ENCODE results near the gene KLHL35.
"Not testable (repeated sequence)": the region's sequence is repeated elsewhere in the genome, so short reads cannot be mapped to it uniquely, and the experiment has no call there.

The KLHL35 gene

DNA sequence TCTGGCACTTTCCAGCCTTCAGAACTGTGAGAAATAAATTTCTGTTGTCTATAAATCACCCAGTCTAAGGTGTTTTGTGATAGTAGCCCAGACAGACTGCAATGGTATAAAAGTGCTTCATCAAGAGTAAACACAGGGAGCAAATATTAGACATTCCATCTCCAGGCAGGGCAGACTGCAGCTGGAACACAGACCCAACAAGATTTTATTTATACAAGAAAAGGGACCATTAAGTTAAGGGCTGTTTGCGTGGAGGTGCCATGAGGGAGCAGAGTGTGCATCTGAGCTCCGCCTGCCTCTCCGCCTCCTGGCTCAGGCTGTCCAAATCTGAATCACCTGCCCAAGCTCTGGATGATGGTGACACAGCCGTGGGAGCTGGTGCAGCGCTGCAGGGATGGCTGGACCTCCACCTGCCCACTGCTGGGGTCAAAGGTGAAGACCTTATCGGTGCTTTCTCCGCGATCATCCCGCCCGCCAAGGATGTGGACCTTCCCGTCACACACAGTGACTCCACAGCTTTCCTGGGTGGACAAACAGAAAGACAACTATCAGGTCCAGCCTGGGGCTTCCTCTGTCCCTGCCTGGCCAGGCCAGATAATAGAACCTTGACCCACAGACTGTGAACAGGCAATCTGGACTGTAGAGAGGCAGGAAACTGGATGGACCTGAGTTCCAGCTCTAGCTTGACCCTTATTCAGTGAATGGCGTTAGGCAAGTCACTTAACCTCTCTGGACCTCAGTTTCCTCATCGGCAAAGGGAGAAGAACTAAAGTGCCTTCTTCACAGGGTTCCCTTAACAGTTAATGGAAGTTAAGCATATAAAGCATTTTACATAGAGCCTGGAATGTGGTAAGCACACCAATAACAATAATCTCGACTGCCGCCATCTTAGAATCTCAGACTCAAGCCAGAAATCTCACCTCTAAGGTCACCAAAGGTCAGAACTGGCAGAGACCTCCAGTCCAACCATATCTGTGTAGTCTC is 10.5 kb downstream of the KLHL35 start:
- DNase-seq: no peak

DNA sequence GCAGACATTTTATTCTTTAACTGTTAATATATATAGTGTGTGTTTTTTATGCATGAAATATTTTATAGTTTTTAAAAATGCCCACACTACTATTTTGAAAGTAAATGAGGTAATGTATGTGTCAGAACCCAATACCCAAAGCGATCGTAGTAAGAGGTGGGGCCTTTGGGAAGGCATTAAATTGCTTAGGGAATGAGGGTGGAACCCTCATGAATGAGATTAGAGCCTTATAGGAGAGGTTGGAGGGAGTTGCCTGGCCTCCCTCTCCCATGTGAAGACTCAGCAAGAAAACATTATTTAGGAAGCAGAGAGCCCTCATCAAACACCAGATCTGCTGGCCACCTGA is 11.1 kb downstream of the KLHL35 start:
- DNase-seq: no peak

DNA sequence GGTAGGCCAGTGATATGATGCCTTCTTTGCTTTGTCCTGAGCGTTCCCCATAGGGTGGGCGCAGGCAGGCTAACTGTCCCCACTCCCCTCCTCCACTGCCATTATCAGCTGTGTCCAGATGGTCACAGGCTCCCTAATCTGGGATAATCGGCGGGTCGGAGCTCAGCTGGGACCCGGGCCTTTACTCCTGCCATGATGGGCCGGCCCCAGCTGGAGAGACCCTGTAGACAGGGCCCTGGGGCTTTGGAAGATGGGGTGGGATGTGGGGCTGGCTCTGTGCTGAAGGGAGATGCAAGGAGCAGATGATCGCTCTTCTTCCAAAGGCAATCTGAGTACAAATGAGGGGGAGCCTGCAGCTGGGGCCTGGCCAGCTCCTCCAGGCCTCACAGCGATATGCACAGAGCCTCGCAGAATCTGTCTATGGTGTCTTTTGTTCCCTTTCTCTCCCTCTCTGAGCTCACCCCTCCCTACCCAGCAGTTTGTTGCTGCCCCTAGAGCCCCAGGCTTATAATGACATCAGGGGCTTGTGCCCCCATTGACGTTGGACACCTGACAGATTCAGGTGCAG is 11.9 kb downstream of the KLHL35 start:
- DNase-seq: no peak

DNA sequence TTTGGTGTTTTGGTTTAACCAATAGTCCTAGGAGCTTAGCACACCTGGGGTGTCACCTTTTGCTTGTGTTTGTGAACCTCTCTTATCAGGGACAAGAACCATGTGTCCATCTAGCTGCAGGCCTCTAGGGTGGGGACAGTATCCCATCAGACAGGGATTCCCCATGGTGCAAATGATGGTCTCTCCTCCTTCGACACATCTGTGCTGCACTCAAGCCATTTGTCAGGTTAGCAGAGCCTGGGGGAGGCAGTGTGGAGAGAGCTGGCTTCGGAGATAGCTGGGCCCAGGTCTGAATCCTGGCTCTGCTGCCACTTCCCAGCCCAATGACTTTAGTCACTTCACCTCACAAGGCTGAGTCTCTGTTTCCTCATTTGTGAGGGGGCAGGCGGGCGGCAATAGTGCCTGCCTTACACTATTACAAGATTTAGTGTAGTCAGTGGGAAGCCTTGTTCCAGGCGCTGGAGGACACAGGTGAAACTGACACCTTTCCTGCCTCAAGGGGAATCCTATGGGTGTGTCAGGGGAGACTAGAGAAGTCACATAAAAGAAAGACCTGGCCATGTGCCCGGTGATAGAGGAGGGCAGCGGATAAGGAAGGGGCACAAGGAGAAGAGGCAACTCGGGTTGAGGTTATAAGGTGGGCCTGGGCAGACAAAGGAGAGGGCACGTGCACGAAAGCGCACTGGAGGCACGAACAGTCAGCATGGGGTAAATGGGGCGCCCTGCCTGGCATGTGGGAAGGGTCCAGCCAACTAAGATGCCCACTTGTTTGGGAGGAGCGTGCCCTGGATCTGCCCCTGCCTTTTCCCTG is 12.6 kb downstream of the KLHL35 start:
- DNase-seq: no peak

DNA sequence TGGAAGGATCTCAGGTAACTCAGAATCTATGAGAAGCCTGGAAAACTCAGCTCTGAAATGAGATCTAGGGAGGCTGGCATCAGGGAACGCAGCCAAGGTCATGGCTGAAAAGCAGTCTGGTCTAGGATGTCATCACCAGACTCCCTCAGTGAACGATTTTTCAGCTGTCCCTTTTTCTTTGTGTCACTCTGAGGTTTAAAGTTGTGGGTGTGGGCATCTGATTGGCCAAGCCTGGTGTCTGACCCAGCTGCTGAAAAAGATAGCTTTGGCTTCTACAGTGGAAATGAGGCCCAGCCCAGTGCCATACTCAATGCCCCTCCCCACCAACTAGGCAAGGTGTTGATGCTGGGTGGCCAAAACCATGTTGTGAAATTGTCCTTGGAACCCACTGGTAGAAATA is 19.1 kb downstream of the KLHL35 start:
- no peak for DNase-seq

DNA sequence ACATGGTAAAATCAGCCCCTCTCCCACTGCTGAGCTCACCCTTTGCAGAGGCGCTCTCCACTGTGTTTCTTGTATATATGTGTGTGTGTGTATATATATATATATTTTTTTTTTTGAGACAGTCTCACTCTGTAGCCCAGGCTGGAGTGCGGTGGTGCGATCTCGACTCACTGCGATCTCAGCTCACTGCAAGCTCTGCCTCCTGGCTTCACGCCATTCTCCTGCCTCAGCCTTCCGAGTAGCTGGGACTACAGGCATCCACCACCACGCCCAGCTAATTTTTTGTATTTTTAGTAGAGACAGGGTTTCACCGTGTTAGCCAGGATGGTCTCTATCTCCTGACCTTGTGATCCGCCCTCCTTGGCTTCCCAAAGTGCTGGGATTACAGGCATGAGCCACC is 19.9 kb downstream of the KLHL35 start:
- DNase-seq: not testable (repeated sequence)

DNA sequence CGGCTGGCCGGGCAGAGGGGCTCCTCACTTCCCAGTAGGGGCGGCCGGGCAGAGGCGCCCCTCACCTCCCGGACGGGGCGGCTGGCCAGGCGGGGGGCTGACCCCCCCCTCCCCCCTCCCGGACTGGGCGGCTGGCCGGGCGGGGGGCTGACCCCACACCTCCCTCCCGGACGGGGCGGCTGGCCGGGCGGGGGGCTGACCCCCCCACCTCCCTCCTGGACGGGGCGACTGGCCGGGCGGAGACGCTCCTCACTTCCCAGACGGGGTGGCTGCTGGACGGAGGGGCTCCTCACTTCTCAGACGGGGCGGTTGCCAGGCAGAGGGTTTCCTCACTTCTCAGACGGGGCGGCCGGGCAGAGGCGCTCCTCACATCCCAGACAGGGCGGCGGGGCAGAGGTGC is 23.0 kb downstream of the KLHL35 start:
- DNase-seq: not testable (repeated sequence)

DNA sequence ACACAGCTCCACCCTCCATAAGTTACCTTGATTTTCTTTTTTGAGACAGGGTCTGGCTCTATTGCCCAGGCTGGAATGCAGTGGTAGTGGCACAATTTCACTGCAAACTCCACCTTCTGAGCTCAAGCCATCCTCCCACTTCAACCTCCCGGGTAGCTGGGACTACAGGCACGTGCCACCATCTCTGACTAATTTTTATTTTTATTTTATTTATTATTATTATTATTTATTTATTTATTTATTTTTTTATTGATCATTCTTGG is 24.1 kb downstream of the KLHL35 start:
- no peak for DNase-seq

DNA sequence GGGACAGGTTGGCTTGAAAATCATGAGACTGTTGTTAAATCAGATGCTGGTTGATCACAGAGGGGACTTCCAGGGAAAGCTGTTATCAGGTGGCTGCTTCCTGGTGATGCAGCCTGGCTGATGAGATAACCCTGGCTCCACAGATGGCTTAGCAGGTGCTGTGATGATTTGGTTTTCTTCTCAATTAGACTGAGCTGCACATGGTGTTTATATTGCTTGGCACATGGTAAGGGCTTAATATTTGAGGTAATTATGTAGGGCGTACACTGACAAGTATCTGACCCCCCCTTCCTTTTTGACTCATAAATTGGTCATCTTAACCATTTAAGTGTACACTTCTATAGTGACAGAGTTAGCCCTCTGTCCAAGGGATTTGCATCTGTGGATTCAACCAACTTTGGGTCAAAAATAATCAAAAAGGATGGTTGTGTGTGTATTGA is 26.6 kb downstream of the KLHL35 start:
- no peak for DNase-seq

DNA sequence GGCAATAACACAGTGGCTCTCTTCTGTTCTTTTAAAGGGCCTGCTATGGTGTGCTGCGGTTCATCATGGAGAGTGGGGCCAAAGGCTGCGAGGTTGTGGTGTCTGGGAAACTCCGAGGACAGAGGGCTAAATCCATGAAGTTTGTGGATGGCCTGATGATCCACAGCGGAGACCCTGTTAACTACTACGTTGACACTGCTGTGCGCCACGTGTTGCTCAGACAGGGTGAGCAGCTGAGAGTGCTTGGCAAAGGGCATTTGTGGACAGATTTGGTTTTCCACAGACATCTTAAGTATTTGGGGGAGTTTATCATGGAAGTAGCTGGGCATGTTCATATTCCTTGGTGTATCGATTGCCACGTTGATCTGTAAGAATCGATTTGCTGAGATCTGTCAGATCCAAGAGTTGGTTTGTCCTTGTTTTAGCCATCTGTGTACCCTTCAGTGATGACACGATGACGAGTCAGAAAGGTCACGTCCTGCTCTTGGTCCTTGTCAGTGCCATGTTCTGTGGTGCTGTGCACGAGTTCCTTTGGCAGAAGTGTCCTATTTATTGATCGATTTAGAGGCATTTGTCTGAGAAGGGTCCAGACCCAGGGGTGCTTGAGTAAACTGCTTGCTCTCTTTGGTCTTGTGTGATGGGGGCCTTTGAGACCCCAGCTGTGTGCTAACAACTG is 28.9 kb downstream of the KLHL35 start:
- DNase-seq: no peak

DNA sequence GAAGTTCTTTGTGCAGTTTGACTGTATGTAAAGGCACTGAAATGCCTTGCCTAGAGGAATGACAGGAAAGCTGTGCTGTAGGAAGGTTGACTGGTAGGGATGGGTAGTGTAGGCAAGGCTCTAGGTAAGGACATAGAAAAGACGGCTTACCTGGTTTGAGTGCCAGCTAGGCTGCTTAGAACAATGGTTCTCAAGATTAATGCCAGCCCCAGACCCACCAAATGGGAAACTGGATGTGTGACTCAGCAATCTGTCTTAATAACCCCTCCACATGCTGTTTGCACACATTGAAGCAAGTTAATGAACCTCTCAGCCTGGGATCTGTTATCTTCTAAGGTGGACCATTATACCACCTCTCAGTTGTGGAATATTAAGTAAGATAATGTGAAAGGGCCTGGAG is 30.0 kb downstream of the KLHL35 start:
- no peak for DNase-seq

DNA sequence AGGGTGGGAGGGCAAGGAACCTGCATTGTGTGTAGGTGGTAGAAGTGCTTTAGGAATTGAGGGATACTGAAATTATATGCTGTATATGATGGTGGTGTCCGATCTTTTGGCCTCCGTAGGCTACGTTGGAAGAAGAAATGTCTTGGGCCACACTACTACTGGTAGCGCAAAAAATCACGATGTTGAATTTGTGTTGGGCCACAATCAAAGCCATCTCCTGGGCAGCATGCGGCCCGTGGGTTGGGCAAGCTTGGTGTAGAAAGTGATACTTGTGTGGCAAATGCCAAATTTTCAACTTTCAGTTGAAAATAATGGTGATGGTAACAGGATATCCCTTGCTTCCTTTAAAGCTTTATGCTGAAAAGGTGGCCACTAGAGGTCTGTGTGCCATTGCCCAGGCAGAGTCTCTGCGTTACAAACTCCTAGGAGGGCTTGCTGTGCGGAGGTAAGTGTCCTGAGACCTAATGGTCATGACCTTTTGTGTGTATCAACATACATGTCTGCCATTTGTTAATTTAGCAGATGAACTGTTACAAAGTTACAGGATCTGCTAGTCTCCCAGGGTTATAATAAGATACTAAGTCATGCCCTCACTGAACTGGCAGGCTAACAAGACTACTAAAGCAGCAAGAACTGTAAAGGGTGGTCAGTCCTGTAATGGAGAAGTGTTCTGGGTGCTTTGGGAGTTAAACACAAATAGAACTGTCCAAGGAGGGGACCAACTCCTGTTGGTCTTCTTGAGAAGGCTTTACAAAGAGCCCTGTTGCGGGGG is 30.8 kb downstream of the KLHL35 start:
- DNase-seq: no peak

DNA sequence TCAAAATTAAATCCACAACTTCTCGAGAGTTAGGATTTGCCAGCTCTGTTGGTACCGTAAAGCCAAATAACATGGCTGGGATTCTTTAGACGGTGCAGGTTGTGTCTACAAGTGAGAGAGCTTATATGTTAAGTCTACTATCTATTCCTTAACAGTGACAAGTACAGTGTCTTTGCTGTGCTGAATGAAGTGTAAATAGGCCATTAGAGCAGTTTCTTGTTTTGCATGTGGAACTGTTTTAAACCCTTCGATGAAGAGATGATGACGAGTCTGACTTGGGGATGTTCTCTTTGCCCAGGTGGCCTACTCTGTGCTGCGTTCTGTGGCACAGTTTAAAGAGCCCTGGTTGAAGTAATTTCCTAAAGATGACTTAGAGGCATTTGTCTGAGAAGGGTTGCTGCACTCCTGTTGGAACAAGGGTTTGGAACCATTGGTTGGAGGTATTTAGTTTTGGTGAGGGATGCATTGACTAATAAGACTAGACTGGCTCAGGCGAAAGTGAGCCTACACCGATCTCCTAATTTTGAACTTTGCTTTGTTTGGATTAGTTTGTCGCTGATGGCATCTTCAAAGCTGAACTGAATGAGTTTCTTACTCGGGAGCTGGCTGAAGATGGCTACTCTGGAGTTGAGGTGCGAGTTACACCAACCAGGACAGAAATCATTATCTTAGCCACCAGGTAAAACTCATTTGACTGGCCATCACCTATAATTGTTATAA is 32.7 kb downstream of the KLHL35 start:
- DNase-seq: no peak

DNA sequence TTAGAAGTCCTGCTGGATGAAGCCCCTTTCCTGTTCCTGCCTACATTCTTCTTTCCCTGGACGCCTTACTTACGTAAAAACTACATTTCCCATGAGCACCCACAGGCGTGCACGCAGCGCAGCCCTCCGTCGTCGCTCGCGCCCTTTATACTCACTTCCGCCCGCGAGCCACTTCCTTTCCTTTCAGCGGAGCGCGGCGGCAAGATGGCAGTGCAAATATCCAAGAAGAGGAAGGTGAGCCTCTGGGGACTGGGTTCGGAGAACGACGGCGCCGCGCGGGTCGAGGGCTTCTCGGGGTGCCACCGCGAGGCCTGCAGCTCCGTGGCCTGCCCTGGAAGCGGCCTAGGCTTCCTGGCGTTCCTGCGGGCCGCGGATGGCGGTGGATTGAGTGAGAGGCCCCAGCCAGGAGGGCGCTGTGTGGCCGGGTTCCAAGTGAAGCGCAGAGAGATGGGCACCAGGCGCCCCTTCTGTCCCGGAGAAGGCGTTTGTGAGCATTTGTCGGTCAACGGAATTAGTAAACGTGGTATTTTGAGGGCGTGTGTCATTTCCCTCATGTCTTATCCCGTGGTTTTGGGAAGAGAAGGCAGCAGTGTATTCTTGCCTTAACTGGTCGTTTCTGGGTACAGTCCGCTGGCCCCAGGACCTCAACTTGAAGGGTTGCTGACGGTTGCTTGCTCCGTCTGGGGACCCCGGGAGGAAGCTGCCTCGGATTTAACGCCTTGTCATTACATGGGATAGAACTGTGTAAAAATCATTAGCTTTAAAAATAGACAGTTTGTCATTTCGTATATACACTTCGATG is 33.5 kb downstream of the KLHL35 start, which contains the start of gene RPS3:
Gene RPS3, plus strand, starts transcription at position 175 of the 802 bp plus-strand sequence. Its CDS starts 30 bp downstream, at position 205.
- peak; percentile 48 for DNase-seq

DNA sequence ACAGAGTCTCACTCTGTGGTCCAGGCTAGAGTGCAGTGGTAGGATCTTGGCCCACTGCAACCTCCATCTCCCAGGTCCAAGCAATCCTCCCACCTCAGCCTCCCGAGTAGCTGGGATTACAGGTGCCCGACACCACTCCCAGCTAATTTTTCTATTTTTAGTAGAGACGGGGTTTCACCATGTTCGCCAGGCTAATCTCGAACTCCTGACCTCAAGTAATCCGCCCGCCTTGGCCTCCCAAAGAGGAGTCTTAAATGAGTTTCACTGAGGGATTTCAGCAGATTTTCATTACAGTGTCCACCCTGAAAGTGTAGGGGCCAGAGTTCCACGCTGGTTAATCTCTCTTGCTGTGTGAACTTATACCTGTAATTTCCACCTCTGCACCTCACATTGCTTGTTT is 34.1 kb downstream of the KLHL35 start:
- DNase-seq: no peak

DNA sequence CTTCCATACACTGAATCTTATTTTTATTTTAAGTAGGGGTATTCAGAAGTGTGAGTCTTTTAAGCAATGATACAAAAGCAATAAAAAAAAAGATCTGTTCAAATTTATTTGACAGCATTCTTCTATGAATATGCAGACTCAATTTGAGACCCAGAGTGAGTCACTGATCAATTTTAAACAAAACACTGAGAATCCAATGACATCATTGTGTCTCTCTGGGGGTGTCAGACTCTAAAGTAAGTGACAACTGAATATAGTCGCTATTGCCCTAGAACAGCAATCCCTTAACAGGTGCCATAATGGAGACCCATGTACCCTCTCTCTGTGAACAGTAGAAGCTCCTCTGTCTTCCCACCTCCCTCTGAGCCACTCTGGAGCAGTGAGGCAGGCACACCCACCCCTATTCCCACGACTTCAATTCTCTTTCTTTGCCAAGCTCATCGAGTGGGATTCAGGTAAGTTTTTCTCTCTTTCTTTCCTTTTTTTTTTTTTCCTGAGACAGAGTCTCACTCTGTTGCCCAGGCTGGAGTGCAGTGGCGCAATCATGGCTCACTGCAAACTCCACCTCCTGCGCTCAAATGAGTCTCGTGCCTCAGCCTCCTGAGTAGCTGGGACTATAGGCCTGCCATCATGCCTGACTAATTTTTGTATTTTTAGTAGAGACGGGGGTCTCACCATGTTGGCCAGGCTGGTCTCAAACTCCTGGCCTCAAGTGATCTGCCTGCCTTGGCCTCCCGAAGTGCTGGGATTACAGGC is 38.7 kb downstream of the KLHL35 start:
- DNase-seq: no peak

DNA sequence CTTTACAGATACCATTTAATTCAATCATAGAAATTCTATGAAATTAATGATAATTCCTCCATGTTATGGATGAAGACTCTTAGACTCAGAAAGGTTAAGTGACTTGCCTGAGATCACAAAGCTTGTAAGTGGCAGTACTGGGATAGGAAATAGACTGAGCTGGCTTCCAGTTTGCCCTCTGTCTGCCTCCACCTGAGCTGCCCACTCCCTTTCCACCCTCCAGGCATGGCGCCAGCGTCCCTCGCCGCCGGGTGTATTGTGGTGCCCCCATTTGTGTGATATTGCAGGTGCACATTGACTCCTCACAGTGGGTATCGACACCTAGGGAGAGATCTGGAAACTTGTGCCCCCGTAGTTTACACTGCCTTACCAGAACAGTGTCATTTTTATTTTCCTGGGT is 43.1 kb downstream of the KLHL35 start:
- DNase-seq: no peak

DNA sequence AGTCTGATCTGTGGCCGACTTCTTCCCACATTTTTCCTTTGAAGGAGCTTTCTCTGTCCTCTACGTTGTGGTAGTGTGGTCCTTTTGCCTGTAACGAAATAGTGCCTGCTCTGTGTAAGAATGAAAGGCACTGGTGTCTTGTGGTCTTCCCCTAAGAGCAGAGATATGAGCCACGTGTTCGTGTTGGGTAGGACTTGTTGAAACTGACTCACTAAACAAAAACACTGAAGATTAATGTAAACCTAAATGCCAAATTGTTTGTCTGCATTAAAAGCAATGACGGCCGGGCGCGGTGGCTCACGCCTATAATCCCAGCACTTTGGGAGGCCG is 43.8 kb downstream of the KLHL35 start:
- DNase-seq: no peak

DNA sequence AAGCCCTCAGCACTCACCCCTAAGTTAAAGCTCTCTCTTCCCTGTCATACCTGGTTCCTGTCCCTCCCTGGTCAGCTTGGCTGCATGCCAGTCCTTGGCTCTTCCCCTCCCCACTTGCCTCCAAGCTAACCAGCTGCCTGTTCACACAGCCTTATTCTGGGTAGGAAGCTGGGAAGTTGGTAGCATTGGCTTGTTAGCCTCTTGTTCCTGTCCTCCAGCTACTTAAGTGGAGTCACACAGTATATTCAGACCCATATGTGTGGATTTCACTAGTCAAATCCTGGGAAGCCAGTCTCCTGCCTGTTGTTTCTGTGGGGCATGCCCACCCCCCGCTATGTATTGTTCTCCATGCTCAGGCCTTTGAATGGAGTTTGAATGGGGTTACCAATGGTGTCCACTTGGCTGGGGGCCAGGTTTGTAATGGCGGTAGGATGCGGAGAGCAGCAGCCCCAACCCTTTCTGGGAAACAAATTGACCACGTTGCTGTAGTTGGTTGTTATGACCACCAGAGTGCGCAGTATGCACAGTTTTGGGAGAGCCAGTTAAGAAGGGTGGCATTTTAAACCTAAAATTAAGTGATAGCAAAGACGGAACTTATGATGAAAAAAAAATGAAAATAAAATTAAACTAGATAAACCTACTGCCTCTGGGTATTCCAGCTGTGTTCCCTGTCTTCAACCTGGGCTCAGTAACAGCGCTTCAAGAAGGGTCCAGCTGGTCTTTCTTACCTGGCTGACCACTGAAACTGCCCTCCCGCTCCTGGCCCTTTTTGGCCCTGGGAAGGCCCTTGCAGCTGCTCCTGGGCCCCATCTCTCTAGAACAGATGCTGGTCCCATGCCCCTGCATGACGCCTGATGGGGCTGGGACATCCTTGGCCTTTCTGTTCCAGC is 44.4 kb downstream of the KLHL35 start:
- peak; percentile 65 for DNase-seq
